Activated B cell treated with CpG ODN at 0.5 μM for 24 hours (primary cell): ENCODE results near the gene TRIM26. TPM values are rescaled to one million over a fixed set of nuclear protein-coding genes. Genes with fewer than 3 reads are reported as not detected.

Experiments
- ATAC-seq: fragments of 200-7000 bp; cut with Tn5 transposase; one replicate; pipeline ENCODE4 v1.10.0; 2021; ENCODE audit warnings: low read depth, mild to moderate bottlenecking, moderate library complexity
- CTCF ChIA-PET: fragments of 350-600 bp; sonication (Branson Sonifier 250); formaldehyde crosslinking; loops from one replicate; lab custom pipeline; 2021; ENCODE audit warnings: antibody characterized with exemption; lab: Charles Lee
- POLR2A ChIA-PET: fragments of 350-600 bp; sonication (Branson Sonifier 250); formaldehyde crosslinking; loops from one replicate; lab custom pipeline; 2021; ENCODE audit warnings: antibody characterized with exemption; lab: Charles Lee
- DNase-seq: peaks from one replicate; pipeline ENCODE4 v3.0.0; 2022
- H3K27ac Mint-ChIP-seq: one replicate; pipeline ENCODE4 v1.8.0; 2020; ENCODE audit warnings: mixed read lengths
- H3K27me3 Mint-ChIP-seq: one replicate; pipeline ENCODE4 v1.8.0; 2021; ENCODE audit warnings: mixed read lengths
- H3K36me3 Mint-ChIP-seq: one replicate; pipeline ENCODE4 v1.8.0; 2021; ENCODE audit warnings: low read depth, mixed read lengths
- H3K4me1 Mint-ChIP-seq: one replicate; pipeline ENCODE4 v1.8.0; 2021; ENCODE audit warnings: mixed read lengths
- H3K4me3 Mint-ChIP-seq: one replicate; pipeline ENCODE4 v1.8.0; 2020; ENCODE audit warnings: mild to moderate bottlenecking, mixed read lengths
- H3K9me3 Mint-ChIP-seq: one replicate; pipeline ENCODE4 v1.8.0; 2020; ENCODE audit warnings: mixed read lengths
- intact Hi-C: fragments of 100-400 bp; cut with micrococcal nuclease; formaldehyde crosslinking; loops from one replicate; pipeline ENCODE4 v1.15.1; 2024
- total RNA-seq: library from RNA; stranded (reverse); gene quantifications from 2 replicates; pipeline ENCODE4 v1.2.3, GENCODE V29; 2022
- TF ChIP-seq, protein P1 (sequence below): fragments of 200-600 bp; IDR thresholded peaks from one replicate; pipeline ENCODE4 v1.8.0; 2022; ENCODE audit warnings: antibody characterized with exemption, mild to moderate bottlenecking

TRIM26 gene
- total RNA-seq, 1 donor from 2014 or later, result 75.7 TPM

DNA sequence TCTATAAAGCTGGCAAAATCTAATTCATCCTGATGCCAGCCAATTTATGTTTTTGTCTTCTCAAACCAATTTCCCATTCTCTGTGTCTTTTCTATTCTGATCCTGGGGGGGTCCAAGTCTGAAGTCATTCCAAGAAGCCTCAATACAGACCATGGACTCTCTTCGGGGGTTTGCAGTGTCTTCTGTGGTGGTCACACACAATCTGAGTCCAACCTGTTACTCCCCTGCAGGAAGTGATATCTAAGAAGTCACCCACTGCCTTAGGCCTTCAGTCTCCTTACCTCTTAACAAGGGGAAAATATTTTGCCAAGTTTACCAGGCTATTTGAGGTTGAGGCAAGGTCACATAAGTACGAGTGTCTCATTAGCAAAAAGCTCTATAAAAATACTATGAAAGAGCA is 1.9 kb downstream of the TRIM26 start:
- intact Hi-C loops, result loop anchor here (5.0 to 10.0 kb wide), 5 partner anchors 109 to 471 kb away; partner anchors contain the start of genes GNL1, HLA-A, MRPS18B and PPP1R10
- no peak for DNase-seq

DNA sequence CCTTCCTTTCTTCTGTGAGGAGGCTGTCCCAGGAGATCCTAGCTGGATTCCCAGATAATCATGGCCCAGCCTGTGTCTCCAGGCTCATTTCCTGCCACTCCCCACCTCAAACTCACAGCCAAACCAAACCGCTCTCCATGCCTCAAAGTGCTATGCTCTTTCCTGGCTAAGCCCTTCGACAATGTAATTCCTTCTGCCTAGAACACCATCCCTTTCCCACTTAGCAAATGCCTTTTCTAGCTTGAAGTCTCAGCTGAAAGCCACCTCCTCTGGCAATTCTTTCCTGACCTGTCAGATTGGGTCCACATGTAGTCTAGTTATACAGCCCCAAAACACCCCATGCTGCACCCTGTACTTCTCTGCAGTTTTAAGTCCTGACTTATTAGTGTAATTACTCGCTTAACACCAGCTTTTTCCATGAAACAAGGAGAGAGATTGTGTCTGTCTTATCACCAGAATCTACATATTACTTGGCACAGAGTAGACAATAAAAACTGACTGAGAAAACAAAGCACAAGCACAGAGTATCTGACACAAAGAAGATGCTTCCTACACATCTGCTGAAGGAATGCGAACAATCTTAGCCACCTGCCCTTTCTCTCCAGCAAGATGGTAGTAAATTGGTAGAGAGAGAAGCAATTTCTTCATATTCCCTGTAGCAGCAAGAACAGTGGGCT is 5.4 kb downstream of the TRIM26 start:
- intact Hi-C loops, result no loop called here
- no peak overlapping the region for H3K4me3 Mint-ChIP-seq
- ChIA-PET CTCF (no interaction called here), POLR2A (no interaction called here)
- peaks cover 82% of the 10 kb centered on the region for H3K4me1 Mint-ChIP-seq
- peaks cover 46% of the 10 kb centered on the region for H3K36me3 Mint-ChIP-seq
- H3K27ac Mint-ChIP-seq, result peak overlapping the region; percentile 19
- TF ChIP-seq, protein P1, sequence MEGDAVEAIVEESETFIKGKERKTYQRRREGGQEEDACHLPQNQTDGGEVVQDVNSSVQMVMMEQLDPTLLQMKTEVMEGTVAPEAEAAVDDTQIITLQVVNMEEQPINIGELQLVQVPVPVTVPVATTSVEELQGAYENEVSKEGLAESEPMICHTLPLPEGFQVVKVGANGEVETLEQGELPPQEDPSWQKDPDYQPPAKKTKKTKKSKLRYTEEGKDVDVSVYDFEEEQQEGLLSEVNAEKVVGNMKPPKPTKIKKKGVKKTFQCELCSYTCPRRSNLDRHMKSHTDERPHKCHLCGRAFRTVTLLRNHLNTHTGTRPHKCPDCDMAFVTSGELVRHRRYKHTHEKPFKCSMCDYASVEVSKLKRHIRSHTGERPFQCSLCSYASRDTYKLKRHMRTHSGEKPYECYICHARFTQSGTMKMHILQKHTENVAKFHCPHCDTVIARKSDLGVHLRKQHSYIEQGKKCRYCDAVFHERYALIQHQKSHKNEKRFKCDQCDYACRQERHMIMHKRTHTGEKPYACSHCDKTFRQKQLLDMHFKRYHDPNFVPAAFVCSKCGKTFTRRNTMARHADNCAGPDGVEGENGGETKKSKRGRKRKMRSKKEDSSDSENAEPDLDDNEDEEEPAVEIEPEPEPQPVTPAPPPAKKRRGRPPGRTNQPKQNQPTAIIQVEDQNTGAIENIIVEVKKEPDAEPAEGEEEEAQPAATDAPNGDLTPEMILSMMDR, result no peak
- ATAC-seq (no peak), DNase-seq (no peak)
- H3K9me3 Mint-ChIP-seq, result no peaks in the 10 kb centered on the region
- no peaks in the 10 kb centered on the region for H3K27me3 Mint-ChIP-seq

More for the DNA sequence above, 1.9 kb downstream of the TRIM26 start:
- ATAC-seq, result no peak
- Mint-ChIP-seq H3K27me3 (no peaks in the 10 kb centered on the region), H3K9me3 (no peaks in the 10 kb centered on the region), H3K36me3 (peaks cover 38% of the 10 kb centered on the region), H3K4me1 (peaks cover 79% of the 10 kb centered on the region), H3K27ac (peak overlapping the region; percentile 82), H3K4me3 (peak overlapping the region; percentile 98)
- TF ChIP-seq, protein P1, result no peak
- POLR2A ChIA-PET, result interaction anchor here (3.2 kb wide), 1 partner anchor 115 kb away, joined by 27 read pairs; the partner anchor contains the start of gene TRIM39
- CTCF ChIA-PET, result interaction anchor here (0.7 kb wide), 1 partner anchor 470 kb away, joined by 3 read pairs; no protein-coding TSS in a partner anchor

DNA sequence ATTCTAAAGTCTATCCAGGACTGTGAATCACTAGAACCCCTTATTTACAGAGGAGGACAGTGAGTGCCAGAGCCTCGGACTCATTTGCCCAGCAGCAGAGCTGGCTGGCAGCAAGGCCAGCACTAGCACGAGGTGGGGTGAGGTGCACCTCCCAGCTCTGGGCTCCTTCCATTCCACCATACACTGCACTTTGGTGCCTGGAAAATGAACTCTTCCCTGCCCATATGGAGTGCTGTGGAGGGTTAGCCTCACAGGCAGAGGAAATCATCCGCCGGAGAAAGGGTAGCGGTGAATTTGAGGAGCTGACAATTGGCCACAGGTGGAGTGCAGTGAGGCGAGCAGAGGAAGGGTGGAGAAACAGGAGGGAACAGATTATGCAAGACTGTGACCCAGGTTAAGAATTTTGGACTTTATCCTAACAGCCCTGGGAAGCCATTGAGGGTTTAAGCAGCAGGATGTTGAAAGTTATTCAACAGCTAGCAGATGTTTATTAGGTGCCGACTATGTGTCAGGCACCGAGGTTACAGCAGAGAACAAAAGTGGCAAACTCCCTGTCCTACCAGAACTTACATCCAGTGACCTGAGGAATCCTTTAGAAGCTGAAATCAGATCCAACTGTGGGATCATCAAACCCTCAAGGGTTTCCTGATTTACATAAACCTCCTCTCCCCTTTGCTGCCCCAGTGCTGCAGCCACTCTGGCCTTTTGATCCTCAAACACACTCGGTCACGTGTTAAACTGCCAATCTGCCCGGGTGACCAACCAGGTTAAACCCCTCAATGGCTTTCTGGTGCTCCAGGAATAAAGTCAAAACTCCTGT is 6.2 kb downstream of the TRIM26 start:
- intact Hi-C loops, result no loop called here
- H3K4me1 Mint-ChIP-seq, result peaks cover 81% of the 10 kb centered on the region
- TF ChIP-seq, protein P1, result no peak
- no peak for DNase-seq
- H3K9me3 Mint-ChIP-seq, result no peaks in the 10 kb centered on the region
- no peaks in the 10 kb centered on the region for H3K27me3 Mint-ChIP-seq
- POLR2A ChIA-PET, result no interaction called here
- no peak overlapping the region for H3K4me3 Mint-ChIP-seq
- peaks cover 48% of the 10 kb centered on the region for H3K36me3 Mint-ChIP-seq
- no peak for ATAC-seq
- H3K27ac Mint-ChIP-seq, result peak overlapping the region; percentile 19
- CTCF ChIA-PET, result interaction anchor here (1.1 kb wide), 1 partner anchor 12 kb away, joined by 3 read pairs; no protein-coding TSS in a partner anchor

DNA sequence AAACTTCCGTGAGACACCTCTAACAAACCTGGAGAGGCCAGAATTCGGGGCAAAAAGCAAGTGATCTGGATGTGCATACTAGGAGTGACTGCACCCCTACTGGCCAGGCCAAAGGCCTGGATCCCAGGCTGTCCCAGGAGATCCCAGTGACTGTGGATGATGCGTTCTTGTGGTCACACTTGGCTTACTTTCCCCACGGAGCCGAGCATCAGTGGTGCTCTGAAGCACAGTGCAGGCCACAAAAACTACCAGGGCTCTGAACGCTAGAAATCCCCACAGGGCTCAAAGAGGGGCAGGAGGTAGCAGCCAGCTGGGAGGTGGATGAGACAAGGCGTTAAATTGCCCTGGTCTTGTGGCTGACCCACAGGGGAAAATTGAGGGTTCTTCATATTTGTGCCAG is 7.1 kb downstream of the TRIM26 start:
- no peak overlapping the region for H3K4me3 Mint-ChIP-seq
- H3K4me1 Mint-ChIP-seq, result peaks cover 81% of the 10 kb centered on the region
- CTCF ChIA-PET, result interaction anchor here (1.1 kb wide), 1 partner anchor 13 kb away, joined by 3 read pairs; no protein-coding TSS in a partner anchor
- no peak for ATAC-seq
- H3K27ac Mint-ChIP-seq, result no peak overlapping the region
- TF ChIP-seq, protein P1, result no peak
- no peaks in the 10 kb centered on the region for H3K27me3 Mint-ChIP-seq
- intact Hi-C loops, result no loop called here
- no peaks in the 10 kb centered on the region for H3K9me3 Mint-ChIP-seq
- DNase-seq, result no peak
- POLR2A ChIA-PET, result interaction anchor here (0.6 kb wide), 1 partner anchor 1457 kb away, joined by 3 read pairs; no protein-coding TSS in a partner anchor
- H3K36me3 Mint-ChIP-seq, result peaks cover 47% of the 10 kb centered on the region

DNA sequence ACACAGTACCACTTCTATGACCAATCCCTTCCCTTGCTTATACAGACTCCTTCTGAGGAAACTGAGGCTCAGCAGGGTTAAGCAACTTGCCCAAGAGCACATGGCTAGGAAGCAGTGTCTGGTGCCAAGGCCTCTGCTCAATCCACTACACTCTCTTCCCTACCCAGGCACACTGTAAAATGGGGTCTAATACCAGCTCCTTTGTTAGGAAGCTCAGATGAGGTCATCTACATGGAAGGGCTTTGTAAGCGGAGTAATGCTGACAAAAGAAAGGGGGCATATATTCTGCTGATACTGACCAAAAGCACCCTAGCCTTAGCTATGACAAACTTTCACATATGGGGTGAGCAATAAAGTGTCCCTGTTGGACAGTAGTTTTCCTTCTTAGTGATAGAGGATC is 9.1 kb downstream of the TRIM26 start:
- intact Hi-C loops, result no loop called here
- Mint-ChIP-seq H3K27me3 (no peaks in the 10 kb centered on the region), H3K4me3 (no peak overlapping the region), H3K36me3 (peaks cover 50% of the 10 kb centered on the region), H3K9me3 (no peaks in the 10 kb centered on the region), H3K27ac (no peak overlapping the region), H3K4me1 (peaks cover 78% of the 10 kb centered on the region)
- ATAC-seq (no peak), DNase-seq (no peak)
- POLR2A ChIA-PET, result interaction anchor here (1.6 kb wide), 1 partner anchor 9 kb away, joined by 6 read pairs; the partner anchor contains the start of gene TRIM26
- CTCF ChIA-PET, result no interaction called here
- TF ChIP-seq, protein P1, result no peak
